ENCODE data around the gene BCAS3. TPM values are rescaled to one million over a fixed set of nuclear protein-coding genes. Genes with fewer than 3 reads are reported as not detected.

BCAS3 gene
- total RNA-seq, 4 donors from 2014 or later: 20.7 to 76.3 (median 39.8) TPM

- TF ChIP-seq POLR2A (IDR thresholded peaks at IDR 0.05) (no peak), EP300 (IDR thresholded peaks at IDR 0.05; ENCODE audit: low read depth) (no peak), POLR2AphosphoS5 (IDR thresholded peaks at IDR 0.05) (no peak), CTCF (IDR thresholded peaks at IDR 0.05) (no peak)
- 90 to 97% methylated on average over 4 of the region's 4 CpGs for WGBS, 2 donors (ENCODE audit: low coverage in 1 of 2)
- H3K9me3 ChIP-seq: no peaks in the 10 kb centered on the region
- no peak overlapping the region for H3K4me3 ChIP-seq
- in situ Hi-C loops (cut with MboI; ENCODE audit: low pct_ligation_motif_present in 1 of 4, low pct_unique_long_range_greater_than_20kb in 1 of 4, low sequenced_read_pairs in 3 of 4): no loop called here
- no peak overlapping the region for H3K27ac ChIP-seq
- no peaks in the 10 kb centered on the region for H3K27me3 ChIP-seq
- intact Hi-C loops (cut with DNase I; ENCODE audit: low total_unique reads): no loop called here
- no peak for DNase-seq
- no peaks in the 10 kb centered on the region for H3K4me1 ChIP-seq
- H3K36me3 ChIP-seq: no peaks in the 10 kb centered on the region
Measured at GRCh38 chr17:61175298-61176142, 497.9 kb downstream of the BCAS3 start.

GRCh38 chr17:61177351-61177750 lies 499.7 kb downstream of the BCAS3 start:
- TF ChIP-seq POLR2A (IDR thresholded peaks at IDR 0.05) (no peak), EP300 (IDR thresholded peaks at IDR 0.05; ENCODE audit: low read depth) (no peak), POLR2AphosphoS5 (IDR thresholded peaks at IDR 0.05) (no peak), CTCF (IDR thresholded peaks at IDR 0.05) (no peak)
- Histone ChIP-seq H3K27ac (no peak overlapping the region), H3K27me3 (no peaks in the 10 kb centered on the region), H3K9me3 (no peaks in the 10 kb centered on the region), H3K4me3 (no peak overlapping the region), H3K4me1 (no peaks in the 10 kb centered on the region), H3K36me3 (no peaks in the 10 kb centered on the region)
- 95 to 100% methylated on average over 2 of the region's 2 CpGs for WGBS, 2 donors (ENCODE audit: low coverage in 1 of 2)
- no peak for DNase-seq
- intact Hi-C loops (cut with DNase I; ENCODE audit: low total_unique reads): no loop called here
- in situ Hi-C loops (cut with MboI; ENCODE audit: low pct_ligation_motif_present in 1 of 4, low pct_unique_long_range_greater_than_20kb in 1 of 4, low sequenced_read_pairs in 3 of 4): no loop called here

GRCh38 chr17:61178284-61178683 lies 500.6 kb downstream of the BCAS3 start:
- Histone ChIP-seq H3K27ac (no peak overlapping the region), H3K4me3 (no peak overlapping the region), H3K4me1 (no peaks in the 10 kb centered on the region), H3K27me3 (no peaks in the 10 kb centered on the region), H3K9me3 (no peaks in the 10 kb centered on the region), H3K36me3 (no peaks in the 10 kb centered on the region)
- TF ChIP-seq CTCF (IDR thresholded peaks at IDR 0.05) (no peak), EP300 (IDR thresholded peaks at IDR 0.05; ENCODE audit: low read depth) (no peak), POLR2AphosphoS5 (IDR thresholded peaks at IDR 0.05) (no peak), POLR2A (IDR thresholded peaks at IDR 0.05) (no peak)
- intact Hi-C loops (cut with DNase I; ENCODE audit: low total_unique reads) (no loop called here), in situ Hi-C loops (cut with MboI; ENCODE audit: low pct_ligation_motif_present in 1 of 4, low pct_unique_long_range_greater_than_20kb in 1 of 4, low sequenced_read_pairs in 3 of 4) (no loop called here)
- no peak for DNase-seq
- WGBS, 2 donors (ENCODE audit: low coverage in 1 of 2): 69 to 76% methylated on average over 1 of the region's 1 CpG

GRCh38 chr17:61179380-61179806 lies 501.7 kb downstream of the BCAS3 start:
- H3K36me3 ChIP-seq: no peaks in the 10 kb centered on the region
- TF ChIP-seq EP300 (IDR thresholded peaks at IDR 0.05; ENCODE audit: low read depth) (no peak), POLR2AphosphoS5 (IDR thresholded peaks at IDR 0.05) (no peak), CTCF (IDR thresholded peaks at IDR 0.05) (no peak), POLR2A (IDR thresholded peaks at IDR 0.05) (no peak)
- H3K27ac ChIP-seq: no peak overlapping the region
- H3K4me1 ChIP-seq: no peaks in the 10 kb centered on the region
- 80 to 92% methylated on average over 2 of the region's 2 CpGs for WGBS, 2 donors (ENCODE audit: low coverage in 1 of 2)
- DNase-seq: no peak
- no peaks in the 10 kb centered on the region for H3K9me3 ChIP-seq
- in situ Hi-C loops (cut with MboI; ENCODE audit: low pct_ligation_motif_present in 1 of 4, low pct_unique_long_range_greater_than_20kb in 1 of 4, low sequenced_read_pairs in 3 of 4) (no loop called here), intact Hi-C loops (cut with DNase I; ENCODE audit: low total_unique reads) (no loop called here)
- H3K4me3 ChIP-seq: no peak overlapping the region
- no peaks in the 10 kb centered on the region for H3K27me3 ChIP-seq

Data from transverse colon (tissue), 4 donors.